Measurements from ENCODE around the gene GPR143.

GRCh38 chrX:9739130-9739529 is 26.5 kb downstream of the GPR143 start:
- TF ChIP-seq CTCF (optimal IDR thresholded peaks at IDR 0.05 in 1 of 3, IDR thresholded peaks at IDR 0.05 in 1 of 3, conservative IDR thresholded peaks at IDR 0.05 in 1 of 3; ENCODE audit: extremely low read depth in 1 of 3, insufficient read depth in 2 of 3, low read length in 3 of 3): no peak
- TF ChIP-seq EZH2 (IDR thresholded peaks at IDR 0.05; ENCODE audit: low read length): no peak
